Right atrium auricular region (tissue), 2 donors: ENCODE data around the gene NEUROD1. TPM values are rescaled to one million over a fixed set of nuclear protein-coding genes. Genes with fewer than 3 reads are reported as not detected.

Experiments
- DNase-seq: peaks from one replicate; pipeline ENCODE4 v3.0.0-alpha.2; 2019; ENCODE audit warnings: low spot score
- H3K27ac ChIP-seq, 2 donors: fragments of 200-600 bp; sonication (generic); 1 replicate in 1 of 2; 2 replicates in 1 of 2; pipeline ENCODE4 v1.5.1; 2016 to 2019
- H3K27me3 ChIP-seq, 2 donors: fragments of 200-600 bp; sonication (generic); one replicate each; pipeline versions ENCODE4 v1.5.1 to v1.6.0; 2017 to 2019
- H3K36me3 ChIP-seq: fragments of 200-600 bp; sonication (generic); one replicate; pipeline ENCODE4 v1.5.1; 2016
- H3K4me1 ChIP-seq, 2 donors: fragments of 200-600 bp; sonication (generic); one replicate each; pipeline versions ENCODE4 v1.5.1 to v1.6.0; 2017 to 2019
- H3K4me3 ChIP-seq, 2 donors: fragments of 200-600 bp; sonication (generic); 1 replicate in 1 of 2; 2 replicates in 1 of 2; pipeline ENCODE4 v1.5.1; 2017 to 2019; ENCODE audit warnings: mild to moderate bottlenecking in 1 of 2, moderate library complexity in 1 of 2
- H3K9me3 ChIP-seq, 2 donors: fragments of 200-600 bp; sonication (generic); one replicate each; pipeline ENCODE4 v1.5.1; 2019
- CTCF ChIP-seq, 2 donors: fragments of 200-600 bp; sonication (generic); IDR thresholded peaks; one replicate each; pipeline ENCODE4 v1.5.1; 2019; ENCODE audit warnings: antibody characterized with exemption in 2 of 2
- total RNA-seq, 2 donors: library from RNA; depleted of rRNA; stranded (reverse); fragments of >200 nt; gene quantifications; one replicate each; pipeline ENCODE4 v1.1.0, GENCODE V29; 2016

NEUROD1 gene
- total RNA-seq, 2 donors from 2014 or later: not detected

GRCh38 chr2:181667234-181667633 lies 13.1 kb downstream of the NEUROD1 start:
- no peaks in the 10 kb centered on the region for H3K4me1 ChIP-seq
- no peak overlapping the region for H3K4me3 ChIP-seq
- DNase-seq: no peak
- H3K27me3 ChIP-seq: no peaks in the 10 kb centered on the region
- no peak for TF ChIP-seq CTCF (IDR thresholded peaks at IDR 0.05)
- H3K9me3 ChIP-seq: peaks cover 0 to 19% of the 10 kb centered on the region in 2 donors
- no peaks in the 10 kb centered on the region for H3K36me3 ChIP-seq
- H3K27ac ChIP-seq: no peak overlapping the region

DNA sequence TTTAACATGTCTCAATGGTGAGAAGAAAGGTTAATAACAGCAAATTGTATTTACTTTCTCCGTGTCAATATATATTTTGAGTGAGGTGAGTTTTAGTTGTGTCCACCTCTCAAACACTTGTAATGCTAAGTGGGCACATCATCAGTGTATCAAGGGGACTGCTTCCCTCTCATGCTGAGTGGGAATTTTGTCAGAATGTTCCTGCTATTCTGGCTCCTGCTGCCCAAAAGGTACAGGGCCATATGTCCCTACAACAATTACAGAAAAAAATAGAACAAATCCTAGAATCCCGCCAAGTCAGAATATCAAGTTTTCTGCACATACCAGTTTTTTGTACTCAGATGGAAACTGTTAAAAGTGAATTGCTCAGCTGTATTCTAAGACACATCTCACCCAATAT lies 18.0 kb downstream of the NEUROD1 start:
- H3K4me3 ChIP-seq: no peak overlapping the region
- H3K9me3 ChIP-seq: peaks cover 0 to 19% of the 10 kb centered on the region in 2 donors
- H3K4me1 ChIP-seq: peaks cover 0 to 1% of the 10 kb centered on the region in 2 donors
- no peak for TF ChIP-seq CTCF (IDR thresholded peaks at IDR 0.05)
- no peak for DNase-seq
- H3K27ac ChIP-seq: no peak overlapping the region
- no peaks in the 10 kb centered on the region for H3K27me3 ChIP-seq
- H3K36me3 ChIP-seq: no peaks in the 10 kb centered on the region

DNA sequence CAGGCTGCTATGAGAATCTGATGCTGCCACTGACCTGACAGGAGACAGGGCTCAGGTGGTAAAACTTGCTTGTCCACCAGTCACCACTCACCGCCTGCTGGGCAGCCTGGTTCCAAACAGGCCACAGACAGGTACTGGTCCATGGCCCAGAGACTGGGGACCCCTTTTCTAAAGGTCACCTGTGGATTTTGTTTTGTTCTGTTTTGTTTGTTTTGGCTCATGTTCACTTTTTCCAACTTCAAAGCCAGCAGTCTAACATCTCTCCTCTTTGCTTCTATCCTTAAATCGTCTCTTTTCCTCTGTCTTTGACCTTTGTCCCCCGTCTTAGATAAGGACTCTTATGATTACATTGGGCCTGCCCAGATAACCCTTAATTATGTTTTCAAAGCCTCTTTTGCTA lies 20.1 kb downstream of the NEUROD1 start:
- no peak overlapping the region for H3K4me3 ChIP-seq
- no peak overlapping the region for H3K27ac ChIP-seq
- no peaks in the 10 kb centered on the region for H3K27me3 ChIP-seq
- peaks cover 0 to 8% of the 10 kb centered on the region in 2 donors for H3K4me1 ChIP-seq
- H3K36me3 ChIP-seq: no peaks in the 10 kb centered on the region
- H3K9me3 ChIP-seq: peaks cover 0 to 2% of the 10 kb centered on the region in 2 donors
- DNase-seq: no peak
- TF ChIP-seq CTCF (IDR thresholded peaks at IDR 0.05): no peak

DNA sequence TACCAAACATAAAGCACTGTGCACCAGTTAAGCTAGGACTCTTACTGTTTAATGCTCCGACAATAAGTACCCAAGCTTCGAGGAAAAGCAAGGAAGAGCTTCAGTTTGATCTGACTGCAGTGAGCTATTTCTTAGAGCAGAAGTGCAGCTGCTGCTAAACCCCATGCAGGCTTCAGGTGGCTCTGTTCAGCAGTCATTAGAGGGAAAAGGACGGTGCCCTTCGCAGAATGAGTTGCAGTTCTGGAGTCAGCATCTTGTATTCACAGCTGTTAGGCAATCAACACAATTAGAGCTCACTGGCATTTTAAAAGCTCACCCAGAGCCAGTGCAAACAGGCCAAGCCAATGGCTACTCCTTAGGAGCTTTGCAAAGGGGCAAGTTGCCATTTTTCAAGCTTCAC lies 21.9 kb downstream of the NEUROD1 start:
- DNase-seq: no peak
- Histone ChIP-seq H3K4me3 (no peak overlapping the region), H3K9me3 (no peaks in the 10 kb centered on the region), H3K36me3 (no peaks in the 10 kb centered on the region), H3K27me3 (no peaks in the 10 kb centered on the region), H3K27ac (no peak overlapping the region), H3K4me1 (peaks cover 0 to 8% of the 10 kb centered on the region in 2 donors)
- no peak for TF ChIP-seq CTCF (IDR thresholded peaks at IDR 0.05)

DNA sequence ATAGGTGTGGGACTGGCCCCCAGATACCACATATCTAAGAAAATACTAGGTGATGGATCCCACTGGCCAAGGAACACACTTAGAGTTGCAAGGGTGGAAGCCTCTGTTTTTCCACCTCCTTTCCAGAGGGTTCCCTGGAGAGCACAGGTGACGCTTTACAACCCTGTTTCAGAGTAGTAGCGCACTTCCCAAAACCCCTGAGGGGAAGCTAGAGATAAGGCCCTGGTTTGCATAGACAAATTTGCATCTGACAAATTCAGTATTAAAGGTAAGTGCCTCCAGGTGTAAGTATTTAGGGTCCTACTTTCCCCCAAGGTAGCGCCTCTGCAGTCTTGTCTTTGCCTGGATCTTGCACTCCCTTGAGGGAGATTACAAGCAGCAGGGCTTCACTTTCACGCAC lies 22.9 kb downstream of the NEUROD1 start:
- peaks cover 0 to 8% of the 10 kb centered on the region in 2 donors for H3K4me1 ChIP-seq
- no peaks in the 10 kb centered on the region for H3K9me3 ChIP-seq
- TF ChIP-seq CTCF (IDR thresholded peaks at IDR 0.05): no peak
- no peaks in the 10 kb centered on the region for H3K27me3 ChIP-seq
- H3K27ac ChIP-seq: no peak overlapping the region
- H3K4me3 ChIP-seq: peak overlapping the region in 1 of 2 donors; percentile 56
- H3K36me3 ChIP-seq: no peaks in the 10 kb centered on the region
- DNase-seq: no peak
